ENCODE data around the gene GPC5. TPM values are rescaled to one million over a fixed set of nuclear protein-coding genes. Genes with fewer than 3 reads are reported as not detected.

The GPC5 gene
- total RNA-seq, 1 experiment from 2014 or later: 0.21 TPM

GRCh38 chr13:92103689-92104153 is 705.3 kb downstream of the GPC5 start:
- DNase-seq (ENCODE audit: low spot score): no peak
- POLR2A ChIA-PET (ENCODE audit: low non-redundant PET): no interaction called here
- H3K27me3 ChIP-seq (replicated peaks; ENCODE audit: insufficient read depth, low read depth, low read length, poor library complexity): no peaks in the 10 kb centered on the region
- H3K9me3 ChIP-seq (ENCODE audit: low read depth, low read length, poor library complexity, severe bottlenecking): no peaks in the 10 kb centered on the region
- CTCF ChIA-PET: no interaction called here
- BruUV-seq (replicated peaks): no TSS peak
- H3K36me3 ChIP-seq (ENCODE audit: insufficient read depth, low read length, poor library complexity, severe bottlenecking): no peaks in the 10 kb centered on the region
- intact Hi-C loops (cut with micrococcal nuclease; ENCODE audit: unreplicated experiment): no loop called here
- no peak overlapping the region for H3K4me3 ChIP-seq (ENCODE audit: low read depth, low read length, poor library complexity, severe bottlenecking)
- no peaks in the 10 kb centered on the region for H3K4me1 ChIP-seq (ENCODE audit: insufficient read depth, low read length, poor library complexity, severe bottlenecking)
- TF ChIP-seq CTCF (conservative IDR thresholded peaks at IDR 0.05; ENCODE audit: low read depth, low read length) (no peak), EZH2 (IDR thresholded peaks at IDR 0.05; ENCODE audit: borderline replicate concordance, low read depth, low read length, poor library complexity, severe bottlenecking) (no peak)
- H3K27ac ChIP-seq (ENCODE audit: low read depth, low read length, poor library complexity, severe bottlenecking): no peak overlapping the region

- Histone ChIP-seq H3K4me1 (ENCODE audit: insufficient read depth, low read length, poor library complexity, severe bottlenecking) (no peaks in the 10 kb centered on the region), H3K9me3 (ENCODE audit: low read depth, low read length, poor library complexity, severe bottlenecking) (no peaks in the 10 kb centered on the region), H3K4me3 (ENCODE audit: low read depth, low read length, poor library complexity, severe bottlenecking) (no peak overlapping the region), H3K36me3 (ENCODE audit: insufficient read depth, low read length, poor library complexity, severe bottlenecking) (no peaks in the 10 kb centered on the region), H3K27ac (ENCODE audit: low read depth, low read length, poor library complexity, severe bottlenecking) (no peak overlapping the region), H3K27me3 (replicated peaks; ENCODE audit: insufficient read depth, low read depth, low read length, poor library complexity) (no peaks in the 10 kb centered on the region)
- BruUV-seq (replicated peaks): no TSS peak
- ChIA-PET CTCF (no interaction called here), POLR2A (ENCODE audit: low non-redundant PET) (no interaction called here)
- no peak for DNase-seq (ENCODE audit: low spot score)
- intact Hi-C loops (cut with micrococcal nuclease; ENCODE audit: unreplicated experiment): no loop called here
- TF ChIP-seq EZH2 (IDR thresholded peaks at IDR 0.05; ENCODE audit: borderline replicate concordance, low read depth, low read length, poor library complexity, severe bottlenecking) (no peak), CTCF (conservative IDR thresholded peaks at IDR 0.05; ENCODE audit: low read depth, low read length) (no peak)
These were observed 723.9 kb downstream of the GPC5 start for GRCh38 chr13:92122186-92122853.

GRCh38 chr13:92126399-92126798 is 728.0 kb downstream of the GPC5 start:
- Histone ChIP-seq H3K36me3 (ENCODE audit: insufficient read depth, low read length, poor library complexity, severe bottlenecking) (no peaks in the 10 kb centered on the region), H3K4me3 (ENCODE audit: low read depth, low read length, poor library complexity, severe bottlenecking) (no peak overlapping the region), H3K27me3 (replicated peaks; ENCODE audit: insufficient read depth, low read depth, low read length, poor library complexity) (no peaks in the 10 kb centered on the region), H3K9me3 (ENCODE audit: low read depth, low read length, poor library complexity, severe bottlenecking) (no peaks in the 10 kb centered on the region), H3K27ac (ENCODE audit: low read depth, low read length, poor library complexity, severe bottlenecking) (no peak overlapping the region), H3K4me1 (ENCODE audit: insufficient read depth, low read length, poor library complexity, severe bottlenecking) (no peaks in the 10 kb centered on the region)
- CTCF ChIA-PET: no interaction called here
- intact Hi-C loops (cut with micrococcal nuclease; ENCODE audit: unreplicated experiment): no loop called here
- TF ChIP-seq CTCF (conservative IDR thresholded peaks at IDR 0.05; ENCODE audit: low read depth, low read length): no peak
- TF ChIP-seq EZH2 (IDR thresholded peaks at IDR 0.05; ENCODE audit: borderline replicate concordance, low read depth, low read length, poor library complexity, severe bottlenecking): no peak
- DNase-seq (ENCODE audit: low spot score): no peak
- BruUV-seq (replicated peaks): no TSS peak
- POLR2A ChIA-PET (ENCODE audit: low non-redundant PET): interaction anchor here (0.7 kb wide), 1 partner anchor 478 kb away, joined by 3 read pairs; no protein-coding TSS in a partner anchor

Measured in A673 (cell line).